ENCODE data around the gene ABHD12.

- no peak for TF ChIP-seq CTCF (IDR thresholded peaks at IDR 0.05 in 4 of 5, conservative IDR thresholded peaks at IDR 0.05 in 1 of 5)
- TF ChIP-seq POLR2A (IDR thresholded peaks at IDR 0.05) = no peak
Observed at GRCh38 chr20:25422032-25422431, 31.4 kb upstream of the ABHD12 start.
